A673 (cell line): ENCODE data around the gene RASSF1. TPM values are rescaled to one million over a fixed set of nuclear protein-coding genes. Genes with fewer than 3 reads are reported as not detected.
A peak's percentile ranks its signal among the peaks of the same experiment; 100 is the strongest.

ENCODE experiments used
- BruUV-seq: library from RNA; stranded (reverse); fragments of 400-500 nt; replicated peaks from 2 replicates; lab custom pipeline; 2021; lab: Mats Ljungman, UMichigan
- CTCF ChIA-PET: fragments of 300-600 bp; sonication (Branson Sonifier 250); formaldehyde crosslinking; loops from one replicate; lab custom pipeline; 2022; ENCODE audit warnings: antibody characterized with exemption; lab: Charles Lee
- POLR2A ChIA-PET: fragments of 300-600 bp; sonication (Branson Sonifier 250); formaldehyde crosslinking; loops from one replicate; lab custom pipeline; 2022; ENCODE audit warnings: antibody characterized with exemption; ENCODE audit not compliant: low non-redundant PET; lab: Charles Lee
- DNase-seq: peaks from one replicate; pipeline ENCODE4 v3.0.0-alpha.2; 2015; ENCODE audit warnings: low spot score
- H3K27ac ChIP-seq: fragments of 200-600 bp; sonication (generic); 2 replicates; pipeline ENCODE4 v1.5.1; 2016; ENCODE audit warnings: mixed run types, low read depth, mild to moderate bottlenecking, mixed read lengths, antibody characterized with exemption, low read length; ENCODE audit not compliant: poor library complexity, severe bottlenecking
- H3K27me3 ChIP-seq: fragments of 200-600 bp; sonication (generic); replicated peaks from 2 replicates; pipeline ENCODE4 v1.6.1; 2017; ENCODE audit warnings: mixed run types, low read depth, mild to moderate bottlenecking, mixed read lengths, antibody characterized with exemption, low read length; ENCODE audit not compliant: insufficient read depth, poor library complexity
- H3K36me3 ChIP-seq: fragments of 200-600 bp; sonication (generic); 2 replicates; pipeline ENCODE4 v1.6.1; 2016; ENCODE audit warnings: mixed run types, mild to moderate bottlenecking, mixed read lengths, antibody characterized with exemption, low read length; ENCODE audit not compliant: insufficient read depth, poor library complexity, severe bottlenecking
- H3K4me1 ChIP-seq: fragments of 200-600 bp; sonication (generic); 2 replicates; pipeline ENCODE4 v1.6.1; 2017; ENCODE audit warnings: mixed run types, mild to moderate bottlenecking, mixed read lengths, antibody characterized with exemption, low read length; ENCODE audit not compliant: insufficient read depth, poor library complexity, severe bottlenecking
- H3K4me3 ChIP-seq: fragments of 200-600 bp; sonication (generic); 2 replicates; pipeline ENCODE4 v1.5.1; 2016; ENCODE audit warnings: low read depth, mixed run types, mild to moderate bottlenecking, mixed read lengths, low read length; ENCODE audit not compliant: poor library complexity, severe bottlenecking
- H3K9me3 ChIP-seq: fragments of 200-600 bp; sonication (generic); 2 replicates; pipeline ENCODE4 v1.6.1; 2016; ENCODE audit warnings: mixed run types, low read depth, mild to moderate bottlenecking, mixed read lengths, antibody characterized with exemption, low read length; ENCODE audit not compliant: poor library complexity, severe bottlenecking
- CTCF ChIP-seq: fragments of 300-800, 200-600 bp; sonication (generic); conservative IDR thresholded peaks from 2 replicates; pipeline ENCODE4 v1.5.1; 2017; ENCODE audit warnings: low read depth, mild to moderate bottlenecking, antibody characterized with exemption, low read length, moderate library complexity, mixed read lengths
- EZH2 ChIP-seq: fragments of 200-600 bp; sonication (generic); IDR thresholded peaks from 2 replicates; pipeline ENCODE4 v1.6.1; 2017; ENCODE audit warnings: borderline replicate concordance, low read depth, mild to moderate bottlenecking, mixed read lengths, antibody characterized with exemption, low read length; ENCODE audit not compliant: poor library complexity, severe bottlenecking
- intact Hi-C: fragments of 100-400 bp; cut with micrococcal nuclease; formaldehyde crosslinking; loops from one replicate; pipeline ENCODE4 v1.10.0; 2022; ENCODE audit not compliant: unreplicated experiment
- total RNA-seq: library from RNA; stranded (reverse); gene quantifications from 2 replicates; pipeline ENCODE4 v1.2.3, GENCODE V29; 2021

Gene RASSF1
- total RNA-seq, 1 experiment from 2014 or later, result 14.4 TPM

GRCh38 chr3:50358355-50358910 is 17.8 kb upstream of the RASSF1 start:
- TF ChIP-seq CTCF, result no peak
- TF ChIP-seq EZH2, result no peak
- BruUV-seq, result no TSS peak
- intact Hi-C loops, result no loop called here
- ChIA-PET POLR2A (no interaction called here), CTCF (no interaction called here)
- Histone ChIP-seq H3K4me3 (peak overlapping the region; percentile 72), H3K9me3 (no peaks in the 10 kb centered on the region), H3K27ac (peak overlapping the region; percentile 76), H3K27me3 (no peaks in the 10 kb centered on the region), H3K36me3 (peaks cover 3% of the 10 kb centered on the region), H3K4me1 (no peaks in the 10 kb centered on the region)
- DNase-seq, result no peak

GRCh38 chr3:50357481-50357880 is 16.8 kb upstream of the RASSF1 start:
- Histone ChIP-seq H3K4me1 (no peaks in the 10 kb centered on the region), H3K36me3 (peaks cover 3% of the 10 kb centered on the region), H3K27me3 (no peaks in the 10 kb centered on the region), H3K27ac (no peak overlapping the region), H3K9me3 (no peaks in the 10 kb centered on the region), H3K4me3 (peak overlapping the region; percentile 72)
- no peak for DNase-seq
- TF ChIP-seq EZH2 (no peak), CTCF (no peak)
- ChIA-PET CTCF (no interaction called here), POLR2A (no interaction called here)
- intact Hi-C loops, result no loop called here
- no TSS peak for BruUV-seq

- H3K27me3 ChIP-seq, result no peaks in the 10 kb centered on the region
- H3K36me3 ChIP-seq, result peaks cover 3% of the 10 kb centered on the region
- no TSS peak for BruUV-seq
- H3K27ac ChIP-seq, result no peak overlapping the region
- no peak for TF ChIP-seq EZH2
- TF ChIP-seq CTCF, result no peak
- intact Hi-C loops, result no loop called here
- DNase-seq, result no peak
- ChIA-PET CTCF (interaction anchor here (0.6 kb wide), 1 partner anchor 178 kb away, joined by 7 read pairs; no protein-coding TSS in a partner anchor), POLR2A (no interaction called here)
- no peaks in the 10 kb centered on the region for H3K4me1 ChIP-seq
- H3K4me3 ChIP-seq, result no peak overlapping the region
- no peaks in the 10 kb centered on the region for H3K9me3 ChIP-seq
Observed at GRCh38 chr3:50356553-50356952, 15.9 kb upstream of the RASSF1 start.
